ENCODE measurements around the gene THADA. TPM values are rescaled to one million over a fixed set of nuclear protein-coding genes. Genes with fewer than 3 reads are reported as not detected.

Gene THADA
- total RNA-seq, 1 experiment from 2014 or later, result 22.0 TPM

DNA sequence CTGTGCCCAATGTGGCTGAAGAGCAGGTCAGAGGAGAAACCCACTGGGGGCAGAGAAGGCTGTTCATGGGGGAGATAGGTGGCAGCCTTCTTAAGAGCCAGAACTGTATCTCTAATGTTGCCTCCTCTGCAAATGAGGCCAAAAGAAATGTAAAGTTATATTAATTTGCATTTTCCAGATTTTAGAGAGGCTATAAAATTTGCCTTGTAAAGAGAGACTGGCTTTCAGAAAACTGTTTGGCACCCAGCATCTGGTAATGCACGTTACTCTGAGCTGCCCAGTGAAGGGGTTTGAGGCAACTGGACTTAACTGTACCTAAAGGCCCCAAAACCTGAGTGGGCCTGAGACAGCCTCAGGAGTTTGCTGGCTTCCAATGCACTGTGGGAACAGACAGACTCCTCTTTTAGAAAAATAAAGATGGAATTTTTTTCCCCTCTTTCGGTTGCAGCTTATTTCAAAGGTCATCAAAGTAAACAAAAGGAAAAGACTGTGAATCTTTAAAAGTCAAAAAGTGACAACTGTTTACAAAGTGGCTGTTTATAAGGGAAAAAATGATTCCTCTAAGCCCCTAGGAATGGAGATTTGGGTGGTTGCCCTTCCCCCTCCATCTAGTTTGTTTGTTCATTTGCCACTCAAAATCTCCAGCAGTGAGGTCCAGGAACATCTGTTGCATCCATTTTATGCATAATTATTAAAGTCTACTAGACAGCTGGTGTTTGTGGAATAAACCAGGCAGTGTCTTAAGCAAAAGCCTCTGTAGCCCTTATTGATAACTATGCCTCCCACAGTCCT, 237.2 kb downstream of the THADA start:
- DNase-seq (ENCODE audit: low read depth), result peak; percentile 26

DNA sequence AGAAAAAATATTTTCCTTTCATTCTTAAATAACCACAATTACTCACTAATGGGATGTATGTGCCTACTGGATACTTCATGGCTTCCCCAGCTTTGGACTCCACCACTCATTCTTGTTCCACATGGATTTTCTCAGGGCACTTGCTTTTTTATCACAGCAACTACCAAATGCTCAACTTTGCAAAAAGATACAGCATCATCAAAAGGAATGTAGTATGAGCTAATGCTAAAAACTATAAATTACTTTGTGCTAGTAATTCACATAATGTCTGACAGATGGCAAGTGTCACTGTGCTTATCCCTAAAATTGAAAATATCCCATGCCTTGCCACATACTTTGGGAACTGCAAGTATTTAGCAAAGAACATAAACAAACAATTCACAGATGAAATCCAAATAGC, 239.1 kb downstream of the THADA start:
- DNase-seq (ENCODE audit: low read depth), result no peak

DNA sequence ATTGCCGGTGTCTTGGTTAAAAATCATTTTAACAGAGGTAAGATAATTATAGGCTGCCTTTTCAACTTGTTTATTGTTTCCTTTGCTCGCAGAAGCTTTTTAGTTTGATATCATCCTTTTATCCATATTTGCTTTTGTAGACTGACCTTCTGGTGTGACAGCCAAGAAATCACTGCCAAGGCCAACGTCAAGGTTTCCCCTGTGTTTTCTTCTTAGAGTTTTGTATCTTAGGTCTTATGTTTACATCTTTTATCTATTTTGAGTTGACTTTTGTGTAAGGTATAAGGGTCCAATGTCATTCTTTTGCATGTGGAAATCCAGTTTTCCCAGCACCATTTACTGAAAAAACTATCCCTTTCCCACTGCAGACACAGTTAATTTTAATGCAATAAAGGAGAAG, 240.4 kb downstream of the THADA start:
- no peak for DNase-seq (ENCODE audit: low read depth)

DNA sequence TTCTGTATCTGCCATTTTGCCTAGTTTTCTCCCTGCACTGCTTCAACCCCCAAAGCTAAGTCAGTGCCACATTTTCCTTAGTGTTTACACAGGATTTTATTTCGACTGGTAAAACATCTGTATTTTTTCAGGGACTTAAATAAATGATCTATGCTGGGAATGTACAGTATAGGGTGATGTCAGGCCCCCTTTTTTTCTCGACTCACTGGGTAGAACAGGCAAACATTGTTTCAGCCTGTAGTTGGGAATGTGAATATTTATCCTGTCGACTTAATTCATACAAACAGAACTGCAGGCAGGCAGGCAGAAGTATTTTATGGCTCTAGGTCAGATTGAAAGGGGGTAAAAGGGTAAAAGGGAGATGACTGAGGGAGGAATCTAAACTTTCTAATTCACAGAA, 245.9 kb downstream of the THADA start:
- DNase-seq (ENCODE audit: low read depth), result no peak

DNA sequence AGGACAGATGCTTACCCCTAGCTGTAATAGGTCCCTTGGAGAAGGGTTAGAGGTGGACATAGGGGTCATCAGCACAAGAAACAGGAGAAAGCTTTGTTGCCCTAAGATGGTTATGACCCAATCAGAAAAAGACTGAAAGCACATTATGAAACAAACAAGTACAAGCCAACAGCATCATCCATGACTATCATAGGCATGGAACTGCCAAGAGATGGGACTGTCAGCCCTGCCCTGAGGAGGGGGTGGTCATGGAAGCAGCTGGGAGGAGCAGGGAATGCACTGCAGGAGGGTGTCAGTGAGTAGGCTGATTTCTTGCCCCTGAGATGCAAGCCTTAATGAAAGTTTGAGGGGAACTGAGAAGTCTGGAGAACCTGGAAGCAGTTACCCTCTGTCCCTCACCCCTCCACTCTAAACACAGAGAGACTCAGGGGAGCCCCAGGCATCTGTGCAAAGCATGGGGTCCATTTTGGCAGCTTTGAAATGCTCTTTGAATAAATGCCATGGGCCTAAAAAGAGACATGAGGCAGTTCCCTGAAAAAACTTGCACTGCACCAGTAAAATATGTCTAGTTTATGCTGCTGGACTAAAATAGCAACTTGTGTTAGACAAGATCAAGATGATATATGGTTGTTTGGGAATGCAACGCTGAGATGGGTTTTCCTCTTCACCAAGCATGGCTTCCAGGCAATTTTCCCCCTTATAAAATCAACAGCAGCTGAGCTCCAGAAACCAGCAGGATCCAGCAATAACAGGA, 246.8 kb downstream of the THADA start:
- peak; percentile 48 for DNase-seq (ENCODE audit: low read depth)

DNA sequence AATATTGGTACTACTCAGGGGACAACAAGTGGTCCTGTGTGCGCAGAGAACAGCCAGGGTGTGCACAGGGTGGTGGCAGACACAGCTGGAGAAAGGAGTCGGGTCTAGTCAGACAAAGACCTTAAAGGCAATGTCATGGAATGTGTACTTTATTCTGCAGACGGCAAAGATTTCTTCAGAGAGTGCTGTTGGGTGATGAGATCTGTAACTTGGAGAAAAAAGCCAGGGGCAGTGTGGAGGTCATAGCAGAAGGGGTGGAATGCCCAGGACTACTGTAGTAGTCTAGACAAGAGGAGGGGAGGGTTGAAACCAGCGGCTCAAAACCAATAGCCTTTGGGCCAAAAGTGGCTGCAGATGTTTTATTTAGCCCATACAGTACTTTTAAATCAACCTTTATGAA, 248.1 kb downstream of the THADA start:
- DNase-seq (ENCODE audit: low read depth), result no peak

DNA sequence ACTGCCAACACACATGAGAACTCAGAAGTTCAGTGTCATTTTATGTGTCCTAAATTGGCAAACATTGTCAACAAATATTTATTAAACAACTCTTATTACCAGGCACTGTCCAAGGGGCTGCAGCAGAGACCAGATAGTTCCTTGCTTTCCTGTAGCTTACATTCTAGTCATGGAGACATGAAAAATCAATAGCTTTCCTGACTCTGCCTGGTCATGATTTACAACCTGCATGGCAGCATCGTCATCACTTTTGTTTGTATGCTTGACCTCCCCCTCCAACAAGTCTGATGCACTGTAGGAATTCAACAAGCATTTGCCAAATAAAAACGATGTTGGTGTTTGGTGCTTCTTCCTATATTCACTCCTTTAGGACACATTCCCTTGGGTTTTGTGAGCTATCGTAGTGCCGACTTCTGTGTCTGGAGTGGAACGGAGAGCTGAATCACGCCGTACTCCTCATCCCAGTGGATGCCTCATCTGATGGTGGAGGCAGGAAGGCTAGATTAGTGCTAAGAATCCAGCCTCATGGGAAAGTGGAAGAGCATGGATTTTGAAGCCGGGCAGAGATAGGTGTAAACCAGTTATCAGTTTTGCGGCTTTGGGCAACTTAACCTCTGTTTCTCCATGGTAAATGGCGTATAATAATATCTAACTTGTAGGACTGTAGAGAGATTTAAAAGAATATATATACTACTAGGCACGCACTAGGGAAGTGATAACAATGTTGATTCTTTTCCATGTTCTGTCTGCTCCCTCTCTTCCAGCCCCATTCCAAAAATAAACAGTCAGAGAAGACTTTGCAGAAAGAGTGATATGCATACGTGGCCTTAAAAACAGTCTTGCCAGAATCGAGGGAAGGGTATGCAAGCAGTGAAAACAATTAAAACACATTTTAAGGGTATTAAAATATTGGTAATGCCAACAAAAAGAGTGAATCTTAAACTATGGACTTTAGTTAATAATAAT, 249.0 kb downstream of the THADA start:
- no peak for DNase-seq (ENCODE audit: low read depth)

DNA sequence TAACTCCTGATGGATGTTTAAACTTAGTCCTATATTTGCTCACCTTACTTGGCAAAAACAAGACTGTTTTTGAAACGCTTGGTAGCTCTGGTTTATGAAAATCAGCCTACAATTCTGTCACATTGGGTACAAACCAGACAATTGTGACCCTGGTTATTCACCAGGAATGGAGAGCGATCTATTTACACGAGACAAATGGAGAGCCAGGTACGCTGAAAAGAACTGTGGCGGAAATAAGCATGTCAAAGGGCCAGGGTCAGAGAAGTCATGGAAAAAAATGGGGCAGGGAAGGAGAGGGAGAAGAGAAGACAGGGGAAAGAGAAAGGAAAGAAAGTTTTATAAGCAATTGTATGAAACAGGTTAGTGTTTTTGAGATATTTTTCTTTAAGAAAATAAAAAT, 250.0 kb downstream of the THADA start:
- DNase-seq (ENCODE audit: low read depth), result no peak

DNA sequence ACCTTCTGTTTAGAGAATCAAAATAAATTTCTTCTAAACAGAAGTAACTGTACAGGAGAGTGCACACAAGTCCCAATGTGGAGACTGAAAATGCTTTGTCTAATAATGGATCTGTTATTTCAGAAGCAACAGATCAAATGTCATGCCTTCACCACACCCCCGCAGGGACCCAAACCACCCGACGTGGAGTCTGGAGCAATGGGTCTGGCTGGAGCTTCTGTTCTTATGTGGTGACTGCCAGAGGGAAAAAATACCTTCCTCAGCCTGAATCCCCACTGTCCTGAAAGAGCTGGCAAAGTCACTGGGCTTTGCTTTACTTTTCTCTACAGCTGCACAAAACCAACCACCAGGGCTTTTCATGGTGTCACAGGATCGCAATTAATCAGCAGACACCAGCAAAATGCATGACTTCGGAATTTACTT, 250.4 kb downstream of the THADA start:
- peak; percentile 87 for DNase-seq (ENCODE audit: low read depth)

DNA sequence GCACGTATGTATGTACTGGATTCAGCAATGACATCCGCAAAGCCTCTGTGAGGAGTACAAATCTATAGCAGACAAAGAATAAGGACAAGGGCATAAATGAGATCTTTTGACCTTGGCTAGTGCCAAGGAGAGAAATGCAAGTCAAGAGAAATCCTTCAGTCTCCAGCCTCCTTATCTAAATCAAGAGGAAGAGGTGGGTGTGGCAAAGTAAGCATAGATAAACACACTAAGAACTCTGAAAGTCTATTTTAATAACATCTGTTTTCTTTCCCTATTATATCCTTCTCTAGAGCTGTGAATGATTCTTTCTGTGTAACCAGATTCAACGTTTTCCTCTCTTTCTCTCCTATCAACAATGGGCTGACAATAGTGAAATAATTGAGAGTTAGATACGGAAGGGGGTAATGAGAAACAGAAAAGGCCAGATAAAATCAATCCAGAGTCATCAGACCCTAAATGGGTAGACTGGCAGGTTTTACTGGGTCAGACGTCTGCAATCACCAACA, 250.9 kb downstream of the THADA start:
- DNase-seq (ENCODE audit: low read depth), result no peak

DNA sequence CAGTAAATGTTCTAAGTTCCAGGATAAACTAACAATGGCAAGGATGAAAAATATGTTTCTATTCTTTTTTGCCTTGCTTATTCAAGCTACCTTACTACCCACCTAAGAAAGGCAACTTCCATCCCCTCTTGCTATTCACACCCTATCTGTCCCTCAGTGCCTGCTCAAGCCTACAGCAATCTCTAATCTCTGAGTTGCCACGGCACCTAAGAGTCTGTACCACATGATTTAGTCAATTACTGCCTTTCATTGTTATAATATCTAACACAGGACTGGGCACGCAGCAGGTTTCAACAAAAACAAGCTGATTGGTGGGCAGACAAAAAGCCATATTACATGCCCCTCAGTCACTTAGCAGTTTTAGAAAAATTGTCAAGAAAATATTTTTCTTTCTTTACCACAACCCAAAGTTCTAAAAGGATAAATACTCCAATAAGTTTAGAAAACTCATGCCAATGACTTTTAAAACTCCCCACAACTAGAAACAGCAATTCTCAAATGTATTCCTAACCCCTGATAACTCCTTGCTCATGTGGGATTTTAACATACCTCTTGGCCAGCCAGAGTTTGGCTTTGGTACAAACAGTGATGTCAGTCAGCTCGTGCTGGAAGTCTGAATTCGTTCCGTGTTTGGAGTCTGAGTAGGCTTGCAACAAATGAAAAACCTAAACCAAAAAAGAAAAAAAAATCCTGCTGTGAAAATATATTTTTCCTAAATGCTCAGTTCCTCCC, 252.1 kb downstream of the THADA start:
- DNase-seq (ENCODE audit: low read depth), result peak; percentile 79

DNA sequence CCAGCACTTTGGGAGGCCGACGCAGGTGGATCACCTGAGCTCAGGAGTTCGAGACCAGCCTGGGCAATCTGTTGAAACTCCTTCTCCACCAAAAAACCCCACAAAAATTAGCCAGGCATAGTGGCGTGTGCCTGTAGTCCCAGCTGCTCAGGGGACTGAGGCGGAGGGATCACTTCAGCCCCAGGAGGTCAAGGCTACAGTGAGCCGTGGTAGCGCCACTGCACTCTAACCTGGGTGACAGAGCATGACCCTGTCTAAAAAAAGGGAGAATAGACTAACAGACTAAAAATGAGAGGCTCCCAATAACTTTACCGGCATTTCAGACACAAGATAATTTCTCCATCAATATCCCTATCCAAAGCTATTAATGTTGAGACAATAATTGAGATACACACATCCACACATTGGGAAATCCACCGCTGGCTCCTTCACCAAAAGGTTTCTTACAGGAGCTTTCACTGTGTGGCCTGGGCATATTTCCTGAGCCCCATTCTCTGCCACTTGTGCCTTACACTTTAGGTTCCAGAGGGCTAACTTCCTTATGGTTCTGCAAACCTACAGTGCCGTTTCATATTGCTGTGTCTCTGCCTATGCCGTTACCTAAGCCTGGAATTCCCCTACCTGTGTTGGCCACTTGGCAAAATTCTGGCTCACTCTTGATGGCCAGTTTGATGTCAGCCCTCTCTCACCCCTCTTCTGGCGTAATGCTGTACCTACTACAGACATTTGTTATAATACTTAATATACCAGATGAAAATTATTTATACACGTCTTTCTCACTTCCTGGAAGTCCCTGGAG, 253.7 kb downstream of the THADA start:
- DNase-seq (ENCODE audit: low read depth), result no peak

DNA sequence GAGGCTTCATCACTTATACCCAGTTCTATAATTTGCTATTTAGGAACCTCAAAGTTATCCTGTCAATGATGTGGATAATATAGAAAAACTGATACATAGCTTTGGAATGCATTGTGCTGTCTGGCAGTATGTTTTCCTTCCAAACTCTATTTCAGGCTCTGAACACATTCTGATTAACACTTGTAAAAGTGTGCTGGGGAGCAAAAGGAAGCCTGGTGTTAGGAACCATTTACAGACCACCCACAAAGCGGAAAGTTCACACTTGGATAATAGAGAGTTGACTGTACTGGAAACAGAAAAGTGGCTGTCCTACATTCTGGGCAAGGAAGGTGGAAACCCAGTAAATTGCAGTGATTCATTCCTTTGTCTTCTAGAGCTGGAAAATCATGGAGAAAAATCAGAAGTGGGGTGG, 254.9 kb downstream of the THADA start:
- peak; percentile 72 for DNase-seq (ENCODE audit: low read depth)

DNA sequence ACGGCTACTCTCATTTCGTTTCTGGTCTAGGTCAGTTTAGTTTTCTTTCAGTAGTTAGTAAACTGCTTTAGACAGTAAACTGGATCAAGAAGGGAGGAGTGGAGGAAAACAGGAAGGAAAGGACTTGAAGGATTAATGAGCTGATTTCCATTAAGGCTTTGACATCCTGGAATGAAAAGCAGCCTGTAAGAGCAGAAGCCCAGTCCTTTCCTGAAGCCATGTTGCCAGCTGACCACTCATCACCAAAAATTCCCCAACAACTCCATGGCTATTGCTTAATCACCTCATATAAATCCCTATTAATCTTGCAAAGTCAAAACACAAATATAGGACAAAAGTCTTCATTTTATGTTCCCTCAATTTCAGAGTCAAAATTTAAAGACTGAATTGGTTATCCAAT, 255.8 kb downstream of the THADA start:
- peak; percentile 54 for DNase-seq (ENCODE audit: low read depth)

DNA sequence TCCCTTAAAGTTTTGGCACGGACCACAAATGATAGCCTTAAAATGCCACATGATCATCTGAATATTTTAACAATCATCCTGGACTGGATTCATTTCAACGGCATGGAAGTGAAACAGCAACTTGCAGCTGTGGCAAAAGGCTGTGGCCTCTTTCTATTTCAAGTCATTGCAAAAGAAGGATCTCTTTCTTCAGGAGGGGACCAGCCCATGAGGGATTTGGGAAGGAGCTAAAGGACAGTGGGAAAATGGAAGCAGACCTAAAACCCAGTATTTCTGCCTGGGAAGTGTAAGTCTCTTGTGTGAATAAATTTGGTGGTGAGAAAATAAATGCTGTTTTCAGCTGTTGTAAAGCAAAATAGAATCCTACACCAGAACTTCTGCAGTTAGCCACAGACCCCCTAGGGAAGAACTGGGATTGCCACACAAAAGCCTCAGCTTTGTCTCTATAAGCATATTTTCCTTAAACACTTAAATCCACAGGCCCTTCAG, 262.1 kb downstream of the THADA start:
- peak; percentile 74 for DNase-seq (ENCODE audit: low read depth)

DNA sequence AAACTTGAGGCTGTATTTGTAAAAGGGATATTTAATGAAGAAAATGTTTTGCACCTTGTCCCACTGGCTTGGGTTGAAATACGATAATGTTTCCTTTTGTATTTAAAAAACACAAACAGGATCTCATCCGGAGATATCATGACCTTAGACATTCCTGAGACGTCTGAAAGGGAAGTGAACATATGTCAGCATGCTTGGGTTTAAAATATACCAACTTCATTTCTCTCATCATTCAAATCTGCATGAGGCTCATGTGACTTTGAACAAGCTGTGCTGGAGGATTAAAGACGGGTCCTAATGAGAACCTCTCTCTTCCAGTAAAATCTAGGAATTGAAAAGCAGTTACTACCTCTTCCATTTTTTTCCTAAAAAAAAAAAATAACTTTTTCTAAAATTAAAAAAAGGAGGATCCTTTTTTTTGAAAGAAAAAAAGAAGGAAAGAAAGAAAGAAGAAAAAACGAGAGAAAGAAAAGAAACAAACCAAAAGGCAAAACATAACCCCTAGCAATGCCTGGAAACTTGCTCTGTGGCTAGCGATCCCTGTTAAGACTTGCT, 262.7 kb downstream of the THADA start:
- no peak for DNase-seq (ENCODE audit: low read depth)

DNA sequence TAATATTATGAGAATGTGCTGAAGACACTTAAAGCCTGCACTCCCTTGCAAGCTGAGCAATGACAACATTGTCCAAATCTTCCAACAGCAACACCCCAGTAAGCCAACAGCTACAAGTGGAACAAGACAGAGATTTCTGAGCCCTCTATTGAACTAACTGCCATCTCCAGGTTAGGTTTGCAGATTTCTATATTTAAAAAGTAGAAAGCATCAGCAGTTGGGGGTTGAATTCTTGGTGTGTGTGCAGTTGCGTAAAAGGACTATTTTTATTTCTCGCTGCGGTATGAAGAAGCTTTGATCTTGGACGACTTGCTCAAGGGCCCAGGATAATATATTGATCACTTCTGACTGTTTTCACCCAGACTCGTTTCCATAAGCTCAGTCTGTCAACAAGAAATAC, 263.2 kb downstream of the THADA start:
- DNase-seq (ENCODE audit: low read depth), result no peak

DNA sequence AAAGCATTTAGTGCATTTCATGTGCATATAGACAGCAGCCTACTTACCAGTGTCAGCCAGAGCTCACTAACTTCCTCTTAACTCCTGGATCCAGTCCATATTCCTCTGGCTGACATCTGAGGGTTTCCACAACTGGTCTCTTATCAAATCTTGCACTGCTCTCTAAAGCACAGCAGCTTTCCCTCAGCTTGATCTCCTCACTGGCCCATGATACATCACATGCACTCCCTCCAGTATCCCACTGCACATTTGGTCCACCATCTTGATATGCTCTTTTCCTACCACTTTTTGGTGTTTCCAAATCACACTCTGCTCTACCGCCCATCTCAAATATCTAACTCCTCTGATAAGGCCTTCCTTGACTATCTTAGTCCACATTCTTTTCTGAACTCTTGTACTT, 264.4 kb downstream of the THADA start:
- peak; percentile 50 for DNase-seq (ENCODE audit: low read depth)

DNA sequence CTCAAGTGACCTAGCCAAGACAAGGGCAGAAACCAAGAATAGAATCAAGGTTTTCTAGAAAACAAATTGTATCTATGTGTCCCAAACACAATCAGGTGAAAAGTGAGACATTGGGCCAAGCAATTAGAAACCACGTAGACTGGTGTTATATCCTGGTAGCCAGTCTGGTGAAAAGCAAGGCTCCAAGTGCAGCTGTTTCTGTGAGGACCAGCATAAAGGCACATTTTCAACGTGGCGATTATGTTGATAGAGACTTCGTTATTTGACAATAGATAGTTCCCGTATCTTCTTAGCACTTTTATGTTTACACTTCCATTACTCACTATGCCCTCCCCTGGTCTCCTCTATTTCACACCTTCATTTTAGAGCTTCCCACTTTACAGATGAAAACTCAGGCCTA, 266.2 kb downstream of the THADA start:
- DNase-seq (ENCODE audit: low read depth), result no peak

DNA sequence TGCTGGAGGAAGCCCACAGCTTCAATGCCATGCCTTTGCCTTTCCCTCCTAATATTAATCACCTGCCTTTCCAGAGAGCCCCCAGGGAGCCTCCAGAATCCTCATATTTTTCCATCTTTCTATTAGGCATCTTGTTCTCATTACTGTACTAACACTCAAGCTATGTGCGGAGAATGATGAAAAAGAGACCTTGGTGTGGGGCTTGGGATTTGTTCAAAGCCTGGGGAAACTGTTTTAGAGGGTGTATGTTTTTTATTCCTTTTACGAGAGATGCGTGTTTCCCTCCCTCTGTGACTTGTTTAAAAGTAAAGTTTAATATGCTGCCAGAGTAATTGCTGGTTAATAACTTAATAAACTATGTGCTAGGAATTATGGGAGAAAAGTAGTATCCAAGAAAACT, 267.0 kb downstream of the THADA start:
- DNase-seq (ENCODE audit: low read depth), result no peak

All from RPMI7951 (cell line).